Endothelial cell (in vitro differentiated cells): Measurements from ENCODE around the gene NHS. TPM values are rescaled to one million over a fixed set of nuclear protein-coding genes. Genes with fewer than 3 reads are reported as not detected.
A peak's percentile ranks its signal among the peaks of the same experiment; 100 is the strongest.

Experiments
- DNase-seq: peaks from one replicate; pipeline ENCODE4 v3.0.0; 2021; ENCODE audit warnings: low spot score
- H3K27ac Mint-ChIP-seq: one replicate; pipeline ENCODE4 v1.8.0; 2021; ENCODE audit warnings: mixed read lengths, inconsistent platforms; ENCODE audit not compliant: unreplicated experiment
- H3K27me3 Mint-ChIP-seq: one replicate; pipeline ENCODE4 v1.8.0; 2021; ENCODE audit warnings: mild to moderate bottlenecking, moderate library complexity, mixed read lengths, inconsistent platforms; ENCODE audit not compliant: unreplicated experiment
- H3K36me3 Mint-ChIP-seq: one replicate; pipeline ENCODE4 v1.8.0; 2021; ENCODE audit warnings: mild to moderate bottlenecking, low read depth, mixed read lengths, inconsistent platforms; ENCODE audit not compliant: unreplicated experiment
- H3K4me1 Mint-ChIP-seq: one replicate; pipeline ENCODE4 v1.8.0; 2021; ENCODE audit warnings: mild to moderate bottlenecking, mixed read lengths, inconsistent platforms; ENCODE audit not compliant: unreplicated experiment
- H3K4me3 Mint-ChIP-seq: one replicate; pipeline ENCODE4 v1.8.0; 2021; ENCODE audit warnings: mild to moderate bottlenecking, mixed read lengths, inconsistent platforms; ENCODE audit not compliant: unreplicated experiment
- H3K9me3 Mint-ChIP-seq: one replicate; pipeline ENCODE4 v1.8.0; 2021; ENCODE audit warnings: mixed read lengths, inconsistent platforms; ENCODE audit not compliant: unreplicated experiment
- CTCF ChIP-seq: fragments of 200-600 bp; sonication (generic); IDR thresholded peaks from one replicate; pipeline ENCODE4 v1.5.0; 2021; ENCODE audit warnings: antibody characterized with exemption; ENCODE audit not compliant: unreplicated experiment
- total RNA-seq: library from RNA; stranded (reverse); fragmentation: NEBNext Ultra II Directional; extraction: Animal tissue kit (Norgen Biotek cat#: 25700); gene quantifications from one replicate; pipeline ENCODE4 v1.2.1, GENCODE V29; 2021; ENCODE audit not compliant: unreplicated experiment

Gene NHS
- total RNA-seq, 1 donor from 2014 or later, result 5.3 TPM

GRCh38 chrX:17361620-17362019 is 13.4 kb upstream of the NHS start:
- Mint-ChIP-seq H3K36me3 (no peaks in the 10 kb centered on the region), H3K4me3 (no peak overlapping the region), H3K4me1 (no peaks in the 10 kb centered on the region), H3K27ac (no peak overlapping the region), H3K27me3 (peaks cover 1% of the 10 kb centered on the region), H3K9me3 (no peaks in the 10 kb centered on the region)
- peak; percentile 55 for TF ChIP-seq CTCF
- peak; percentile 20 for DNase-seq

- TF ChIP-seq CTCF, result no peak
- Mint-ChIP-seq H3K4me1 (peaks cover 11% of the 10 kb centered on the region), H3K27ac (no peak overlapping the region), H3K9me3 (no peaks in the 10 kb centered on the region), H3K27me3 (no peaks in the 10 kb centered on the region), H3K4me3 (no peak overlapping the region), H3K36me3 (no peaks in the 10 kb centered on the region)
- no peak for DNase-seq
These were observed 7.0 kb upstream of the NHS start for GRCh38 chrX:17368002-17368401.

- no peaks in the 10 kb centered on the region for H3K36me3 Mint-ChIP-seq
- no peaks in the 10 kb centered on the region for H3K9me3 Mint-ChIP-seq
- peaks cover 11% of the 10 kb centered on the region for H3K4me1 Mint-ChIP-seq
- no peaks in the 10 kb centered on the region for H3K27me3 Mint-ChIP-seq
- TF ChIP-seq CTCF, result no peak
- no peak overlapping the region for H3K4me3 Mint-ChIP-seq
- no peak for DNase-seq
- no peak overlapping the region for H3K27ac Mint-ChIP-seq
These were observed 5.7 kb upstream of the NHS start for GRCh38 chrX:17369309-17369708.

- H3K27ac Mint-ChIP-seq, result no peak overlapping the region
These were observed 4.8 kb upstream of the NHS start for GRCh38 chrX:17370191-17370590.

GRCh38 chrX:17372052-17372451 is 2.9 kb upstream of the NHS start:
- Mint-ChIP-seq H3K4me3 (no peak overlapping the region), H3K36me3 (no peaks in the 10 kb centered on the region), H3K27me3 (no peaks in the 10 kb centered on the region), H3K27ac (no peak overlapping the region), H3K9me3 (no peaks in the 10 kb centered on the region), H3K4me1 (peaks cover 11% of the 10 kb centered on the region)
- no peak for DNase-seq
- TF ChIP-seq CTCF, result no peak

More at GRCh38 chrX:17370191-17370590, 4.8 kb upstream of the NHS start:
- Mint-ChIP-seq H3K4me3 (no peak overlapping the region), H3K27me3 (no peaks in the 10 kb centered on the region), H3K4me1 (peaks cover 11% of the 10 kb centered on the region), H3K9me3 (no peaks in the 10 kb centered on the region), H3K36me3 (no peaks in the 10 kb centered on the region)
- no peak for TF ChIP-seq CTCF
- no peak for DNase-seq
